ENCODE measurements around the gene PIGP. TPM values are rescaled to one million over a fixed set of nuclear protein-coding genes. Genes with fewer than 3 reads are reported as not detected.

PIGP gene
- total RNA-seq, 2 donors from 2014 or later: 18.0 to 54.5 TPM

Small RNAs within 50 kb of the gene (small RNA-seq; reads per million reads assigned to genes)
- gene RNU6-696P: 0 reads per million in 2 donors

Other genes with a start within 250 kb of the PIGP start
- 10 to 100 TPM; 40.9 to 41.8 TPM for gene HLCS, start 106.4 kb downstream of the PIGP start, total RNA-seq
- 1 to 10 TPM in 1 of 2 donors, under 1 TPM in 1; 0.34 to 2.0 TPM for gene RIPPLY3, start 66.4 kb downstream of the PIGP start, total RNA-seq
- 100 to 1,000 TPM; 169 to 201 TPM for gene TTC3, start 183 bp upstream of the PIGP start, total RNA-seq
- gene VPS26C, start 194.3 kb upstream of the PIGP start, total RNA-seq: 10 to 100 TPM; 36.8 to 46.1 TPM

Measured in prostate gland (tissue), 2 donors.